Measurements from ENCODE around the gene CDH1.
"Not testable (repeated sequence)": the region's sequence is repeated elsewhere in the genome, so short reads cannot be mapped to it uniquely, and the experiment has no call there.

The CDH1 gene

GRCh38 chr16:68737046-68737729, at the start of gene CDH1:
Gene CDH1 (plus strand): TSS chr16:68737292. CDS start chr16:68737416, 124 bp downstream.
- no peak for DNase-seq

GRCh38 chr16:68689921-68690320, 47.2 kb upstream of the CDH1 start:
- DNase-seq = no peak

- DNase-seq = no peak
Observed at GRCh38 chr16:68695575-68695974, 41.5 kb upstream of the CDH1 start.

- no peak for DNase-seq
Observed at GRCh38 chr16:68696514-68696913, 40.6 kb upstream of the CDH1 start.

GRCh38 chr16:68698091-68698490, 39.0 kb upstream of the CDH1 start:
- DNase-seq = no peak

- peak; percentile 33 for DNase-seq
Observed at GRCh38 chr16:68700120-68700519, 37.0 kb upstream of the CDH1 start.

GRCh38 chr16:68700831-68701230, 36.3 kb upstream of the CDH1 start:
- no peak for DNase-seq

- peak; percentile 72 for DNase-seq
Observed at GRCh38 chr16:68704232-68704867, 32.7 kb upstream of the CDH1 start.

GRCh38 chr16:68707340-68708152, 29.5 kb upstream of the CDH1 start:
- DNase-seq = peak; percentile 73

GRCh38 chr16:68710211-68710610, 26.9 kb upstream of the CDH1 start:
- no peak for DNase-seq

GRCh38 chr16:68711421-68712139, 25.5 kb upstream of the CDH1 start:
- DNase-seq = no peak

GRCh38 chr16:68713361-68713760, 23.7 kb upstream of the CDH1 start:
- no peak for DNase-seq

GRCh38 chr16:68715471-68715870, 21.6 kb upstream of the CDH1 start:
- DNase-seq = no peak

GRCh38 chr16:68716516-68716915, 20.6 kb upstream of the CDH1 start:
- DNase-seq = not testable (repeated sequence)

- no peak for DNase-seq
Observed at GRCh38 chr16:68717684-68718083, 19.4 kb upstream of the CDH1 start.

GRCh38 chr16:68718590-68718989, 18.5 kb upstream of the CDH1 start:
- no peak for DNase-seq

- no peak for DNase-seq
Observed at GRCh38 chr16:68719993-68720489, 17.1 kb upstream of the CDH1 start.

- DNase-seq = no peak
Observed at GRCh38 chr16:68722119-68723024, 14.7 kb upstream of the CDH1 start.

GRCh38 chr16:68724797-68725196, 12.3 kb upstream of the CDH1 start:
- no peak for DNase-seq

- no peak for DNase-seq
Observed at GRCh38 chr16:68728523-68728922, 8.6 kb upstream of the CDH1 start.

GRCh38 chr16:68731637-68732036, 5.5 kb upstream of the CDH1 start:
- no peak for DNase-seq
